SU-DHL-6 (cell line): ENCODE results near the gene COQ8B.

Experiments
- H2AFZ ChIP-seq: fragments of 200-600 bp; sonication (generic); 2 replicates; pipeline ENCODE4 v1.6.1; 2014; ENCODE audit warnings: low read depth, mild to moderate bottlenecking, moderate library complexity, mixed read lengths, antibody characterized with exemption, low read length; ENCODE audit not compliant: severe bottlenecking
- H3F3A ChIP-seq: fragments of 200-600 bp; shearing (Covaris generic); 2 replicates; pipeline ENCODE4 v1.6.0; 2016; ENCODE audit warnings: antibody characterized with exemption, mild to moderate bottlenecking; ENCODE audit not compliant: insufficient read depth
- H3K27ac ChIP-seq: fragments of 200-600 bp; sonication (generic); 2 replicates; pipeline ENCODE4 v1.5.1; 2016; ENCODE audit warnings: low read depth, mild to moderate bottlenecking, low read length, moderate library complexity, mixed read lengths
- H3K27me3 ChIP-seq: fragments of 200-600 bp; sonication (generic), shearing (Covaris generic); 2 replicates; pipeline ENCODE4 v1.6.0; 2014; ENCODE audit warnings: mild to moderate bottlenecking, low read length
- H3K36me3 ChIP-seq: fragments of 200-600 bp; sonication (generic); 2 replicates; pipeline ENCODE4 v1.6.1; 2014; ENCODE audit warnings: mild to moderate bottlenecking, low read length, mixed read lengths
- H3K4me2 ChIP-seq: fragments of 300-600, 200-600 bp; shearing (Covaris generic), sonication (generic); 2 replicates; pipeline ENCODE4 v1.6.0; 2014; ENCODE audit warnings: low read length, low read depth, mild to moderate bottlenecking; ENCODE audit not compliant: poor library complexity, severe bottlenecking
- H3K4me3 ChIP-seq: fragments of 200-600 bp; sonication (generic); 2 replicates; pipeline ENCODE4 v1.5.1; 2014; ENCODE audit warnings: antibody characterized with exemption, low read length, mild to moderate bottlenecking, mixed read lengths; ENCODE audit not compliant: insufficient read depth, poor library complexity, severe bottlenecking
- H3K79me2 ChIP-seq: fragments of 200-600 bp; sonication (generic); 2 replicates; pipeline ENCODE4 v1.6.1; 2014; ENCODE audit warnings: mild to moderate bottlenecking, low read length, moderate library complexity; ENCODE audit not compliant: insufficient read depth
- H3K9ac ChIP-seq: fragments of 200-600 bp; sonication (generic); 2 replicates; pipeline ENCODE4 v1.7.0; 2014; ENCODE audit warnings: mild to moderate bottlenecking, low read length
- H3K9me2 ChIP-seq: fragments of 200-600 bp; sonication (generic); replicated peaks from 2 replicates; pipeline ENCODE4 v1.6.1; 2014; ENCODE audit warnings: low read length; ENCODE audit not compliant: insufficient read depth
- H3K9me3 ChIP-seq: fragments of 200-600 bp; sonication (generic); 2 replicates; pipeline ENCODE4 v1.6.1; 2014; ENCODE audit warnings: low read length, mixed read lengths; ENCODE audit not compliant: insufficient read depth
- H4K20me1 ChIP-seq: fragments of 200-600 bp; sonication (generic); 2 replicates; pipeline ENCODE4 v1.6.1; 2014; ENCODE audit warnings: low read depth, mild to moderate bottlenecking, antibody characterized with exemption, low read length, moderate library complexity, mixed read lengths
- EZH2phosphoT487 ChIP-seq: fragments of 200-600 bp; sonication (generic), shearing (Covaris generic); conservative IDR thresholded peaks from 2 replicates; pipeline ENCODE4 v1.6.1; 2018; ENCODE audit warnings: mild to moderate bottlenecking, antibody characterized with exemption, low read length, moderate library complexity, mixed read lengths
- TF ChIP-seq, protein P1 (sequence below): fragments of 200-600 bp; sonication (generic); IDR thresholded peaks from one replicate; pipeline ENCODE4 v1.5.1; 2017; ENCODE audit warnings: antibody characterized with exemption, mild to moderate bottlenecking, low read length, moderate library complexity; ENCODE audit not compliant: insufficient read depth, poor library complexity, severe bottlenecking

Gene COQ8B

GRCh38 chr19:40693150-40693788 lies 23.4 kb downstream of the COQ8B start:
- no peak overlapping the region for H3K27ac ChIP-seq
- H3K27me3 ChIP-seq: no peaks in the 10 kb centered on the region
- H3K9ac ChIP-seq: no peak overlapping the region

DNA sequence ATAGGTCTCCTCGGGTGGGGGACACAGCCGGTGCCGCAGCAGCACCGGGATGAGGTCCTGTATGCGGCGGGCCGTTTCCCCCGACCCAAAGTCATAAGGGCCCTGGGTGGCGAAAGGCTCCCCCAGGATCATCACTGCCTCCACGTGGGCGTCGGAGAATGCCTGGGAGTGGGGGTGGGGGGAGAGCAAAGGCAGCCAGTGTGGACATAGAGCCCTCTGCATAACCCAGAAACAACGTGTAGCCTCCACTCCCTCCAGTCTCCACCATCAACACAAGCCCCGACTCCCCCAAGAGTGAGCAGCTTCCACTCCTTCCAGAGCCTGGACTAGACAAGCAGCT lies 24.5 kb downstream of the COQ8B start:
- TF ChIP-seq EZH2phosphoT487: no peak
- TF ChIP-seq, protein P1, sequence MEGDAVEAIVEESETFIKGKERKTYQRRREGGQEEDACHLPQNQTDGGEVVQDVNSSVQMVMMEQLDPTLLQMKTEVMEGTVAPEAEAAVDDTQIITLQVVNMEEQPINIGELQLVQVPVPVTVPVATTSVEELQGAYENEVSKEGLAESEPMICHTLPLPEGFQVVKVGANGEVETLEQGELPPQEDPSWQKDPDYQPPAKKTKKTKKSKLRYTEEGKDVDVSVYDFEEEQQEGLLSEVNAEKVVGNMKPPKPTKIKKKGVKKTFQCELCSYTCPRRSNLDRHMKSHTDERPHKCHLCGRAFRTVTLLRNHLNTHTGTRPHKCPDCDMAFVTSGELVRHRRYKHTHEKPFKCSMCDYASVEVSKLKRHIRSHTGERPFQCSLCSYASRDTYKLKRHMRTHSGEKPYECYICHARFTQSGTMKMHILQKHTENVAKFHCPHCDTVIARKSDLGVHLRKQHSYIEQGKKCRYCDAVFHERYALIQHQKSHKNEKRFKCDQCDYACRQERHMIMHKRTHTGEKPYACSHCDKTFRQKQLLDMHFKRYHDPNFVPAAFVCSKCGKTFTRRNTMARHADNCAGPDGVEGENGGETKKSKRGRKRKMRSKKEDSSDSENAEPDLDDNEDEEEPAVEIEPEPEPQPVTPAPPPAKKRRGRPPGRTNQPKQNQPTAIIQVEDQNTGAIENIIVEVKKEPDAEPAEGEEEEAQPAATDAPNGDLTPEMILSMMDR: no peak
- Histone ChIP-seq H3K9me2 (no peaks in the 10 kb centered on the region), H3K9me3 (no peaks in the 10 kb centered on the region), H3K27me3 (no peaks in the 10 kb centered on the region), H3K4me3 (no peak overlapping the region), H3K27ac (no peak overlapping the region), H3K36me3 (no peaks in the 10 kb centered on the region), H3F3A (no peaks in the 10 kb centered on the region), H4K20me1 (no peaks in the 10 kb centered on the region), H3K79me2 (no peaks in the 10 kb centered on the region), H3K9ac (no peak overlapping the region), H3K4me2 (no peak overlapping the region), H2AFZ (no peak overlapping the region)

More at GRCh38 chr19:40693150-40693788, 23.4 kb downstream of the COQ8B start:
- no peak for TF ChIP-seq EZH2phosphoT487
- TF ChIP-seq, protein P1: no peak
- Histone ChIP-seq H3F3A (no peaks in the 10 kb centered on the region), H3K36me3 (no peaks in the 10 kb centered on the region), H3K4me3 (no peak overlapping the region), H3K9me2 (no peaks in the 10 kb centered on the region), H4K20me1 (no peaks in the 10 kb centered on the region), H2AFZ (no peak overlapping the region), H3K9me3 (no peaks in the 10 kb centered on the region), H3K79me2 (no peaks in the 10 kb centered on the region), H3K4me2 (no peak overlapping the region)

DNA sequence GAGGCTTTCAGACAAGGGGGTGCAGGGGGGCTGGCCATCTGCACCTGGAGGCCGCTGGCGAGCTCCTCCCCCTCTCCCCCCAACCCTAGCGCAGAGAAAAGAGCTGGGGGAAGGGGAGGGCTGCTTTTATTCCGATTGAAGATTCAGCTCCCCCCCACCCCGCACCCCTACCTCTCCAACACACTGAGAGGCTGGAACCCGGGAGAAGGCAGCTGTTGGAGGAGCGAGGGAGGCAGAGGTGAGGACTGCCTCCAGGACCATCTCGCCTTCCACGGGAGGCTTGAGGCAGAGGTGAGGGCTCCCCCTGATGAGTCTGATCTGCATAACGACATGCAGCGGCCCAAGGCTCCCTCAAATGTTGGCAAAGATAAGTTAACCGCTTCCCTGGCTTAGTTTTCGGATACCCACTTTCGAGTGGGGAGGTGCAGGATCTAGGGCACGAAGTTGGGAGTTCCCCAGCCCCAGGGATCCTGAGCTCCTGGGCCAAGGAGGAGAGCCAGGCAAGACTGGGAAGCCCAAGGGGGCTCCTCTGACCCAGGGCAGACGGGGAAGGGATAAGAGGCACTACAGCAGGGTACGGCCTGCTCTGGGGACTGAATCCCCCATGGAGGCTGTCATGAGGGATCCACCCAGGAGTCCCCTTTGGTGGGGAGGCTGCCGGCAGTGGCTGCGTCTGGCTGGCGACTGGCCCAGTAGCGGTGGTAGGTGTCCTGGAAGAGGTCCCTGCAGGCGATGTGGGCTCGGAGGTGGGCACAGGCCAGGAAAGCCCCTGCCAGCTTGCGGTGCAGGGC lies 25.1 kb downstream of the COQ8B start:
- Histone ChIP-seq H3K79me2 (no peaks in the 10 kb centered on the region), H3K9me2 (no peaks in the 10 kb centered on the region), H3K9ac (peak overlapping the region; percentile 66; the same call in 1 of the 2 replicates), H3K9me3 (no peaks in the 10 kb centered on the region), H3K36me3 (no peaks in the 10 kb centered on the region), H3K27ac (peak overlapping the region; percentile 63), H2AFZ (no peak overlapping the region), H3K27me3 (no peaks in the 10 kb centered on the region), H4K20me1 (no peaks in the 10 kb centered on the region), H3K4me3 (no peak overlapping the region), H3K4me2 (no peak overlapping the region), H3F3A (no peaks in the 10 kb centered on the region)
- TF ChIP-seq, protein P1: no peak
- TF ChIP-seq EZH2phosphoT487: no peak
